H9 (cell line): ENCODE data around the gene FALEC. TPM values are rescaled to one million over a fixed set of nuclear protein-coding genes. Genes with fewer than 3 reads are reported as not detected.

Experiments
- DNase-seq: peaks from one replicate; pipeline ENCODE4 v3.0.0-alpha.2; 2017
- H2AFZ ChIP-seq: one replicate; pipeline ENCODE4 v1.6.1; 2013; ENCODE audit warnings: mild to moderate bottlenecking, low read length, control low read depth, moderate library complexity
- H2AK5ac ChIP-seq: 2 replicates; pipeline ENCODE4 v1.6.1; 2013; ENCODE audit warnings: low read length, control low read depth, mixed read lengths; ENCODE audit not compliant: insufficient read length
- H2BK120ac ChIP-seq: one replicate; pipeline ENCODE4 v1.6.1; 2013; ENCODE audit warnings: low read depth, mild to moderate bottlenecking, low read length, control low read depth, inconsistent platforms; ENCODE audit not compliant: poor library complexity, severe bottlenecking
- H2BK12ac ChIP-seq: 2 replicates; pipeline ENCODE4 v1.6.1; 2013; ENCODE audit warnings: low read length, control low read depth, mixed read lengths, low read depth; ENCODE audit not compliant: insufficient read length
- H2BK15ac ChIP-seq: 2 replicates; pipeline ENCODE4 v1.6.1; 2013; ENCODE audit warnings: low read depth, low read length, control low read depth
- H2BK20ac ChIP-seq: one replicate; pipeline ENCODE4 v1.6.1; 2013; ENCODE audit warnings: low read depth, mild to moderate bottlenecking, low read length, control low read depth, inconsistent platforms; ENCODE audit not compliant: poor library complexity, severe bottlenecking
- H2BK5ac ChIP-seq: 2 replicates; pipeline ENCODE4 v1.6.1; 2013; ENCODE audit warnings: low read length, control low read depth, mixed read lengths; ENCODE audit not compliant: insufficient read length
- H3K14ac ChIP-seq: 2 replicates; pipeline ENCODE4 v1.6.1; 2013; ENCODE audit warnings: low read length, control low read depth; ENCODE audit not compliant: insufficient read depth
- H3K18ac ChIP-seq: 2 replicates; pipeline ENCODE4 v1.6.1; 2013; ENCODE audit warnings: low read depth, mild to moderate bottlenecking, mixed read lengths, low read length, control low read depth; ENCODE audit not compliant: insufficient read length
- H3K23ac ChIP-seq: 2 replicates; pipeline ENCODE4 v1.6.1; 2013; ENCODE audit warnings: low read length, control low read depth, mixed read lengths, low read depth; ENCODE audit not compliant: insufficient read length
- H3K23me2 ChIP-seq: 2 replicates; pipeline ENCODE4 v1.6.1; 2013; ENCODE audit warnings: low read depth, mild to moderate bottlenecking, mixed read lengths, low read length, control low read depth; ENCODE audit not compliant: insufficient read length, poor library complexity, severe bottlenecking
- H3K27ac ChIP-seq: 2 replicates; pipeline ENCODE4 v1.5.1; 2013; ENCODE audit warnings: low read length, control low read depth, mixed read lengths, low read depth; ENCODE audit not compliant: insufficient read length
- H3K27me3 ChIP-seq: 2 replicates; pipeline ENCODE4 v1.6.1; 2013; ENCODE audit warnings: low read length, control low read depth, inconsistent platforms; ENCODE audit not compliant: insufficient read depth
- H3K4ac ChIP-seq: 2 replicates; pipeline ENCODE4 v1.6.1; 2013; ENCODE audit warnings: low read depth, mild to moderate bottlenecking, control low read depth, inconsistent platforms, low read length, moderate library complexity
- H3K4me1 ChIP-seq: 2 replicates; pipeline ENCODE4 v1.6.1; 2013; ENCODE audit warnings: low read length, control low read depth, inconsistent platforms; ENCODE audit not compliant: insufficient read depth
- H3K4me2 ChIP-seq: 2 replicates; pipeline ENCODE4 v1.6.1; 2013; ENCODE audit warnings: low read length, control low read depth, mixed read lengths; ENCODE audit not compliant: insufficient read length, insufficient read depth
- H3K56ac ChIP-seq: 2 replicates; pipeline ENCODE4 v1.6.1; 2013; ENCODE audit warnings: low read depth, mild to moderate bottlenecking, mixed read lengths, low read length, control low read depth; ENCODE audit not compliant: insufficient read length
- H3K79me1 ChIP-seq: 2 replicates; pipeline ENCODE4 v1.6.1; 2013; ENCODE audit warnings: low read depth, mild to moderate bottlenecking, moderate library complexity, low read length, control low read depth, inconsistent platforms; ENCODE audit not compliant: insufficient read depth, poor library complexity, severe bottlenecking
- H3K79me2 ChIP-seq: 2 replicates; pipeline ENCODE4 v1.6.1; 2013; ENCODE audit warnings: low read length, control low read depth, inconsistent platforms; ENCODE audit not compliant: insufficient read depth
- H3K9ac ChIP-seq: 2 replicates; pipeline ENCODE4 v1.6.1; 2013; ENCODE audit warnings: low read length, control low read depth, mixed read lengths; ENCODE audit not compliant: insufficient read length; ENCODE audit errors: extremely low read depth
- H3K9me3 ChIP-seq: one replicate; pipeline ENCODE4 v1.6.1; 2013; ENCODE audit warnings: low read depth, low read length, inconsistent platforms; ENCODE audit not compliant: control insufficient read depth
- H3T11ph ChIP-seq: one replicate; pipeline ENCODE4 v1.6.1; 2013; ENCODE audit warnings: mild to moderate bottlenecking, low read length, control low read depth, inconsistent platforms
- H4K20me1 ChIP-seq: one replicate; pipeline ENCODE4 v1.6.1; 2013; ENCODE audit not compliant: control insufficient read depth, insufficient read length, insufficient read depth
- H4K5ac ChIP-seq: 2 replicates; pipeline ENCODE4 v1.6.1; 2013; ENCODE audit warnings: low read depth, mild to moderate bottlenecking, mixed read lengths, low read length, control low read depth; ENCODE audit not compliant: insufficient read length
- H4K8ac ChIP-seq: replicated peaks from 2 replicates; pipeline ENCODE4 v1.6.1; 2013; ENCODE audit warnings: low read length, control low read depth, mixed read lengths, low read depth; ENCODE audit not compliant: insufficient read length
- H4K91ac ChIP-seq: 2 replicates; pipeline ENCODE4 v1.6.1; 2013; ENCODE audit warnings: low read depth, mild to moderate bottlenecking, moderate library complexity, mixed read lengths, low read length, control low read depth; ENCODE audit not compliant: insufficient read length
- H3K27ac Mint-ChIP-seq, 3 experiments: 2 replicates in 2 of 3; 3 replicates in 1 of 3; pipeline ENCODE4 v1.8.0; 2020 to 2021; ENCODE audit warnings: mixed read lengths in 3 of 3, mild to moderate bottlenecking in 1 of 3, moderate library complexity in 1 of 3
- H3K27me3 Mint-ChIP-seq: 2 replicates; pipeline ENCODE4 v1.8.0; 2021; ENCODE audit warnings: low read depth, mild to moderate bottlenecking, moderate library complexity, mixed read lengths
- H3K36me3 Mint-ChIP-seq, 3 experiments: 2 replicates in 2 of 3; 3 replicates in 1 of 3; pipeline ENCODE4 v1.8.0; 2020 to 2021; ENCODE audit warnings: low read depth in 3 of 3, mixed read lengths in 3 of 3; ENCODE audit not compliant: insufficient read depth in 1 of 3
- H3K4me1 Mint-ChIP-seq, 2 experiments: 2 replicates each; pipeline ENCODE4 v1.8.0; 2020; ENCODE audit warnings: mixed read lengths in 2 of 2
- H3K4me3 Mint-ChIP-seq, 2 experiments: 2 replicates in 1 of 2; 3 replicates in 1 of 2; pipeline ENCODE4 v1.8.0; 2020 to 2021; ENCODE audit warnings: mild to moderate bottlenecking in 2 of 2, mixed read lengths in 2 of 2, moderate library complexity in 1 of 2
- H3K9me3 Mint-ChIP-seq, 2 experiments: 2 replicates in 1 of 2; 3 replicates in 1 of 2; pipeline ENCODE4 v1.8.0; 2020; ENCODE audit warnings: mild to moderate bottlenecking in 2 of 2, mixed read lengths in 2 of 2, moderate library complexity in 1 of 2
- WGBS: extraction: QIAGEN DNeasy Blood & Tissue Kit; methylation state at CpG from one replicate; pipeline ENCODE4 v1.1.7; 2013; ENCODE audit warnings: missing lambda C conversion rate, low lambda C conversion rate, mixed read lengths; ENCODE audit not compliant: insufficient read length; ENCODE audit errors: extremely low coverage; 5-methylcytosine and 5-hydroxymethylcytosine counted together
- total RNA-seq: library from RNA; stranded (reverse); gene quantifications from 2 replicates; pipeline ENCODE4 v1.2.1, GENCODE V29; 2021
- TF ChIP-seq, protein P1 (sequence below): fragments of 200-600 bp; sonication (generic); conservative IDR thresholded peaks from 3 replicates; pipeline ENCODE4 v1.8.0; 2021; ENCODE audit warnings: antibody characterized with exemption, mild to moderate bottlenecking

The FALEC gene
- total RNA-seq, 1 experiment from 2014 or later = not detected

DNA sequence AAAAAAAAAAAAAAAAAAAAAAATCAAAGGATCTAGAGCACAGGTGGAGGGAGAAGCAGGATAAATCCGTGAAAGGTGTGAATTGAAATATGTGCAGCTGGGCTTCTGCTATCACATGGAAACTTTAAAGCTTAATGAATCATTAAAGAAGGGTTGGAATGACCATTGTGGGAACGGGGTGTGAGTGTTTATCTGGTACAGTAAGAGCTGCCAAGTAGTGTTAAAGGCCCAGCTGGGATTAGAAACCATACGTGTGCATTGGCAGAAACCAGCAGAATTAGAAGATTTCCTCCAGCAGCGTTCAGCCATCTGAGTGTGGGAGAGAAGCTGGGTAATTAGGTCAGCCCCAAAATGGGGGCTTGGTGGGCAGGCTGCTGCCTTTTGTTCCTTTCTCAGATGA, 13.5 kb downstream of the FALEC start:
- Histone ChIP-seq H2BK12ac (no peak overlapping the region), H3K27ac (no peak overlapping the region), H2AK5ac (no peak overlapping the region), H3K27me3 (no peaks in the 10 kb centered on the region), H3K18ac (no peak overlapping the region), H3K56ac (no peak overlapping the region), H3K9me3 (no peaks in the 10 kb centered on the region), H3K14ac (no peak overlapping the region), H4K20me1 (no peaks in the 10 kb centered on the region), H2BK20ac (no peak overlapping the region), H3K4me2 (no peak overlapping the region), H4K5ac (no peak overlapping the region), H3K79me2 (no peaks in the 10 kb centered on the region), H4K8ac (no peak overlapping the region), H2AFZ (no peak overlapping the region), H2BK120ac (no peak overlapping the region), H3K23me2 (no peaks in the 10 kb centered on the region), H2BK15ac (no peak overlapping the region), H4K91ac (no peak overlapping the region), H3T11ph (no peak overlapping the region), H3K4ac (no peak overlapping the region), H3K4me1 (no peaks in the 10 kb centered on the region), H3K23ac (no peak overlapping the region), H3K9ac (no peak overlapping the region), H2BK5ac (no peak overlapping the region), H3K79me1 (no peaks in the 10 kb centered on the region)
- Mint-ChIP-seq H3K27ac (no peak overlapping the region), H3K9me3 (no peaks in the 10 kb centered on the region), H3K4me1 (peaks cover 7 to 12% of the 10 kb centered on the region in 2 experiments), H3K27me3 (no peaks in the 10 kb centered on the region; the same call in 1 of the 2 replicates), H3K36me3 (no peaks in the 10 kb centered on the region), H3K4me3 (no peak overlapping the region)
- DNase-seq = no peak
- TF ChIP-seq, protein P1, sequence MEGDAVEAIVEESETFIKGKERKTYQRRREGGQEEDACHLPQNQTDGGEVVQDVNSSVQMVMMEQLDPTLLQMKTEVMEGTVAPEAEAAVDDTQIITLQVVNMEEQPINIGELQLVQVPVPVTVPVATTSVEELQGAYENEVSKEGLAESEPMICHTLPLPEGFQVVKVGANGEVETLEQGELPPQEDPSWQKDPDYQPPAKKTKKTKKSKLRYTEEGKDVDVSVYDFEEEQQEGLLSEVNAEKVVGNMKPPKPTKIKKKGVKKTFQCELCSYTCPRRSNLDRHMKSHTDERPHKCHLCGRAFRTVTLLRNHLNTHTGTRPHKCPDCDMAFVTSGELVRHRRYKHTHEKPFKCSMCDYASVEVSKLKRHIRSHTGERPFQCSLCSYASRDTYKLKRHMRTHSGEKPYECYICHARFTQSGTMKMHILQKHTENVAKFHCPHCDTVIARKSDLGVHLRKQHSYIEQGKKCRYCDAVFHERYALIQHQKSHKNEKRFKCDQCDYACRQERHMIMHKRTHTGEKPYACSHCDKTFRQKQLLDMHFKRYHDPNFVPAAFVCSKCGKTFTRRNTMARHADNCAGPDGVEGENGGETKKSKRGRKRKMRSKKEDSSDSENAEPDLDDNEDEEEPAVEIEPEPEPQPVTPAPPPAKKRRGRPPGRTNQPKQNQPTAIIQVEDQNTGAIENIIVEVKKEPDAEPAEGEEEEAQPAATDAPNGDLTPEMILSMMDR = no peak
- no CpG with 5 or more reads among the region's 4 CpGs for WGBS
